NCI-H748 (cell line): Measurements from ENCODE around the gene SYCE3.
"Not testable (repeated sequence)": the region's sequence is repeated elsewhere in the genome, so short reads cannot be mapped to it uniquely, and the experiment has no call there.

Experiments
- DNase-seq: peaks from one replicate; lab custom pipeline; 2025; ENCODE audit not compliant: unreplicated experiment; lab: John Stamatoyannopoulos, UW

Gene SYCE3

DNA sequence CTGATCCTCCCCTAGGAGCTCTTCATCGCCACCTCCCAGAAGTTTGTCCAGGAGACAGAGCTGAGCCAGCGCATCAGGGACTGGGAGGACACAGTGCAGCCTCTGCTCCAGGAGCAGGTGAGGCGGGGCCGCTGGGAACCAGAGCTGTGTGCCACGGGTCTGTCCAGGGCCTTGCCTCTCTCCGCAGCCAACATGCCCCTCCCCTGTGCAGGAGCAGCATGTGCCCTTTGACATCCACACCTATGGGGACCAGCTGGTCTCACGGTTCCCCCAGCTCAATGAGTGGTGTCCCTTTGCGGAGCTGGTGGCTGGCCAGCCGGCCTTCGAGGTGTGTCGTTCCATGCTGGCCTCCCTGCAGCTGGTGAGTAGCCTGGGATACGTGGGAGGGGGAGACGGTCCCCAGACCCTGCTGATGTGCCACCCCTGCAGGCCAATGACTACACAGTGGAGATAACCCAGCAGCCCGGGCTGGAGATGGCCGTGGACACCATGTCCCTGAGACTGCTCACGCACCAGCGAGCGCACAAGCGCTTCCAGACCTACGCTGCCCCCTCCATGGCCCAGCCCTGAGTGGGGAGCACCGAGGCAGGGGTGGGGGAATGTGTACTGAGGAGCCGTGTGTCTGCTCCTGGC is 39.8 kb downstream of the SYCE3 start:
- DNase-seq: no peak

DNA sequence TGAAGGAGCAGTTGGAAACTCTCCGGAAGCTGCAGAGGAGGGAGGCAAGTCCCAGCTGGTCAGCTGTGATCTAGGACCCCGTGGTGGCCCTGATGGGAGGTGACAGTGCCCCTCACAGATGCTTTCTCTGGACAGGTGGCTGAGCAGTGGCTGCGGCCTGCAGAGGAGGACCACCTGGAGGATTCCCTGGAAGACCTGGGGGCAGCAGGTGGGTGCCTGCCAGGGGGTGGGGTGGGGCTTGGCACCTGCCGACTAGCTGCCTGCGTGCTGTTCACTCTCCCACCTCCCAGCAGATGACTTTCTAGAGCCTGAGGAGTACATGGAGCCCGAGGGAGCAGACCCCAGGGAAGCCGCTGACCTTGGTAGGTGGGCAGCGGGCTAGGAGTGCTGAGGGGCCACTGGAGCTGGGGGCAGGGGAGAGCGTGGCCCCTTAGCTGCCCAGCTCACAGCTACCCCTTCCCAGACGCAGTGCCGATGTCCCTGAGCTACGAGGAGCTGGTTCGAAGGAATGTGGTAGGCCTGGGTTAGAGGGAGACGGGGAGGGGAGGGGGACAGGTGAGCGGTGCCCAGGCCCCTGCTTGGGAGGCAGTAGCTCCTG is 40.4 kb downstream of the SYCE3 start:
- no peak for DNase-seq

- no peak for DNase-seq
Measured at GRCh38 chr22:50521710-50522109, 41.0 kb downstream of the SYCE3 start.

DNA sequence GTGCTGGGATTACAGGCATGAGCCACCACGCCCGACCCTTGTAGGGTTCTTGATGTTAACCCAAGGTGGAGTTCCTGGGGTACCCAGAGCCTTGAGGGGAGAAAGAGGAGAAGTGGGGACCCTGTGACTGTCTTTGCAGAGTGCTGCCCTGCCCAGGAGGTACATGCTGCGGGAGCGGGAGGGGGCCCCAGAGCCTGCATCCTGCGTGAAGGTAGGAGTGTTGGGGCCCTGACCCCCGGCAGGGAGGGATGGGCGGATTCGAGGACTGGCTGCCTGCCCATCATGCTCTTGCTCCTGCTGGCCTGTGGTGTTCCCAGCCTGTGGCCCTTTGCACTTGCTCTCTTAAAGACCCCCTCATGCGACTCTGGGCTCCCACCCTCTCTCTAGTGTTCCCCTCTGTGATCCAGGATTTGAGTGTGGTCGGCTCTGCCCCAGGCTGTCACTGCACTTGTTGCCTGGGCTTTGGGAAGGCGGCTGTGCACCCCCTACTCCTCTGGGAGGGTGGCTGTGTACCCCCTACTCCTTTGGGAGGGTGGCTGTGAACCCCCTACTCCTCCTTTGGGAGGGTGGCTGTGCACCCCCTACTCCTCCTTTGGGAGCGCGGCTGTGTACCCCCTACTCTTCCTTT is 41.8 kb downstream of the SYCE3 start:
- DNase-seq: no peak

GRCh38 chr22:50520184-50520583 is 42.5 kb downstream of the SYCE3 start:
- not testable (repeated sequence) for DNase-seq

GRCh38 chr22:50519151-50519550 is 43.6 kb downstream of the SYCE3 start:
- DNase-seq: no peak

GRCh38 chr22:50518606-50519005 is 44.1 kb downstream of the SYCE3 start:
- no peak for DNase-seq

DNA sequence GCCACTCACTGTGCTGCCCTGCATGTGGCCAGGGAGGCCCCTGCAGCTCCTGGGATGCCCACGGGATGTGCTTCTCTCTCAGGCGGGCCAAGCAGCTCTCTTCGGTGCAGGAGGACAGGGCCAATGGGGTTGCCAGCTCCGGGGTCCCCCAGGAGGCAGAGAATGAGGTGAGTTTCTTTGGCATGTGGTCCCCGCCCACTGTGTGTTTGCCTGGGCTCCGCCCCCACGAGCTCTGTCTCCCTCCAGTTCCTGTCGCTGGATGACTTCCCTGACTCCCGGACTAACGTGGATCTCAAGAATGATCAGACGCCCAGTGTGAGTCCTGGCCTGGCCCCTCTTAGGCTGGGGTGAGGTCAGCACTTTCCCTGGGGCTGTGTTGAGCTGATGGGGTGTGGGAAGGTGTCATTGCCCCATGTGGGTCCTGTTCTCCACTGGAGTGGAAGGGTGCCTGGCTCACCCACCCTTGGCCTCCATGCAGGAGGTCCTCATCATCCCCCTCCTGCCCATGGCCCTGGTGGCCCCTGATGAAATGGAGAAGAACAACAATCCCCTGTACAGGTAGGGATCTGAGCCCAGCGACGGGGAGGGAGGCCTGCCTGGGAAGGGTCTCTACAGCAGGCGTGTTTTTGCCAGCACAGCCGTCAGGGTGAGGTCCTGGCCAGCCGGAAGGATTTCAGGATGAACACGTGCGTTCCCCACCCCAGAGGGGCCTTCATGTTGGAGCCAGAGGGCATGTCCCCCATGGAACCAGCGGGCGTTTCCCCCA is 45.0 kb downstream of the SYCE3 start:
- no peak for DNase-seq

GRCh38 chr22:50516891-50517290 is 45.8 kb downstream of the SYCE3 start:
- DNase-seq: no peak

GRCh38 chr22:50516068-50516467 is 46.7 kb downstream of the SYCE3 start:
- no peak for DNase-seq

DNA sequence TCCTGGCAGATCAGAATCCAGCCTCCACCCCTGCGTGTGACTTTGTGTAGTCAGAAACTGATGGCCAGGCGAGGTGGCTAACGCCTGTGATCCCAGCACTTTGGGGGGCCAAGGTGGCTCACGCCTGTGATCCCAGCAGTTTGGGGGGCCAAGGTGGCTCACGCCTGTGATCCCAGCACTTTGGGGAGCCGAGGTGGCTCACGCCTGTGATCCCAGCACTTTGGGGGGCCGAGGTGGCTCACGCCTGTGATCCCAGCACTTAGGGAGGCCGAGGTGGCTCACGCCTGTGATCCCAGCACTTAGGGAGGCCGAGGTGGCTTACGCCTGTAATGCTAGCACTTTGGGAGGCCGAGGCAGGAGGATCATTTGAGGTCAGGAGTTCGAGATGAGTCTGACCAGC is 49.5 kb downstream of the SYCE3 start:
- no peak for DNase-seq

DNA sequence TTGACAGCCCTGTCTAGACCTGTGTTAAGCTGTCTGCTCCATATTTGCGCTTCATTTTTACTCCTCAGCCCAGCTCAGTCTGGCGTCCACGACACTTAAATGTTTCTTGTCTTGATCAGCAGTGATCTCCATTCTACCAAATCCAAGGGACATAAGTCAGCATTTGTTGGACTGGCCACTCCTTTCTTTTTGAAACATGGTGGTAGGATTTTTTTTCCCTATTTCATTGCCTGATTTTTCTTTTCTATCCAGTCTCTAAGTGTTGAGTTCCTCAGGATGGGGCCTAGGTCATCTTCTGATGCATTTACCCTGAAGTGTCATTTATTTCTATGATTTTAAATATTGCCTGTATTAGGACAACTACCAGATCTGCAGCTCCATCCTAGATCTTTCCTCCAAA is 53.8 kb downstream of the SYCE3 start:
- DNase-seq: no peak

- peak; percentile 97 for DNase-seq
Measured at GRCh38 chr22:50507991-50508884, 54.5 kb downstream of the SYCE3 start, which contains the start of gene NCAPH2. TSS of gene NCAPH2 (plus strand) at chr22:50508224. CDS start at chr22:50508338, 114 bp downstream.

DNA sequence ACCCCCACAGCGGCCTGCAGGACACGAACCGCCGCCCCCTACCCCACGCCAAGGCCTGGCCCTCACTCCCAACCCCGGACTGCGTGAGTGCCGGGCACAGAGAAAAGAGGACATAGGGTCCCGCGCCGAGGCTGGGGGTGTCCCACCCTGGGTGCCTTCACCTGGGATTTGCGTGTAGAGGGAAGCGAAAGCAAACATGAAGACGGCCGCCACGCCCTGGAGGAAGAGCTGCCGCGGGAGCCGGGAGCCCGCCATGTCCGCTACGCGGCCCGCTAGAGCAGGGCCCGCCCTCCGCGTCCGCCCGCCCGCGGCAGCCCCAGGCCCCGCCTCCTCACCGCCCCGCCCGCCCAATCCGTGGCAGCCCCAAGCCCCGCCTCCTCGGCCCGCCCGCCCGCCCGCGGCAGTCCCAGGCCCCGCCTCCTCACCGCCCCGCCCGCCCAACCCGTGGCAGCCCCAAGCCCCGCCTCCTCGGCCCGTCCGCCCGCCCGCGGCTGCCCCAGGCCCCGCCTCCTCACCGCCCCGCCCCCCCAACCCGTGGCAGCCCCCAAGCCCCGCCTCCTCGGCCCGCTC is 55.2 kb downstream of the SYCE3 start, which contains the start of gene LMF2:
Gene LMF2 (minus strand): TSS at position 282 of the 570 bp plus-strand sequence. CDS start 27 bp downstream, at position 255.
- peak; percentile 89 for DNase-seq

DNA sequence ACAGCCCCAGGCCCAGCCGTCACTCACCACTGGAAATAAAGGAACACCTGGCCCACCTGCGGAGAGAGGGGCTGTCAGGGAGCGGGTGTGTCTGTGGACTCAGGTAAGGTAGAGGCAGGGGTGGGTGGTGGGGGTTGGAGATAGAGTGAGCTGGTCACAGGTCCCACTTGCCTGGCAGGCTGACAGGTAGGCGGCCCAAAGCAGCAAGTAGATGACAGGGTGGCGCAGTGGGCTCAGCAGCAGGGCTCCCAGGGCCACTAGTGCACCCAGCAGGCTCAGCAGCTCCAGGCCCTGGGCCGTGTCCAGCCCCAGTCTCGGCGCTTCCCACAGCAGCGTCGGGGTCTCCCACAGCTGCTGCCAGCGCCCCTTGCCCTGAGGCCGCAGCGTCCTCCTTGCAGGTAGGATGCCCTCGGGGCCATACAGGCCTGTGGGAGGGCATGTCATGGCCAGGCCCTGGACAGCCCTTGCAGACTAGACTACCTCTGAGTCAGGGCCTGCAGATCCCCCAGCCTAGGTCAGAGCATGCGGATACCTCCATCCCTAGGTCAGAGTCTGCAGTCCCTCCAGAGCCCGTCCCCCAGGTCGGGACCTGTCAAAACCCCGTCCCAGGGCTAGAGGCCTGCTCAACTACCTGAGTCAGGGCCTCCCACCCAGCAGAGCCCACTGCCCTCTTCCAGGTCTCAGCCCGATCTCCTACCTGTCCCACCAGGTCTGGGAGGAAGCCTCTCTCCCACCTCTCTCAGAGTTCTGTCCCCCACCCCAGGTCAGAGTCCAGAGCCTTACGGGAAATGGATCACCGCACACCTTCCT is 55.9 kb downstream of the SYCE3 start:
- DNase-seq: peak; percentile 57

DNA sequence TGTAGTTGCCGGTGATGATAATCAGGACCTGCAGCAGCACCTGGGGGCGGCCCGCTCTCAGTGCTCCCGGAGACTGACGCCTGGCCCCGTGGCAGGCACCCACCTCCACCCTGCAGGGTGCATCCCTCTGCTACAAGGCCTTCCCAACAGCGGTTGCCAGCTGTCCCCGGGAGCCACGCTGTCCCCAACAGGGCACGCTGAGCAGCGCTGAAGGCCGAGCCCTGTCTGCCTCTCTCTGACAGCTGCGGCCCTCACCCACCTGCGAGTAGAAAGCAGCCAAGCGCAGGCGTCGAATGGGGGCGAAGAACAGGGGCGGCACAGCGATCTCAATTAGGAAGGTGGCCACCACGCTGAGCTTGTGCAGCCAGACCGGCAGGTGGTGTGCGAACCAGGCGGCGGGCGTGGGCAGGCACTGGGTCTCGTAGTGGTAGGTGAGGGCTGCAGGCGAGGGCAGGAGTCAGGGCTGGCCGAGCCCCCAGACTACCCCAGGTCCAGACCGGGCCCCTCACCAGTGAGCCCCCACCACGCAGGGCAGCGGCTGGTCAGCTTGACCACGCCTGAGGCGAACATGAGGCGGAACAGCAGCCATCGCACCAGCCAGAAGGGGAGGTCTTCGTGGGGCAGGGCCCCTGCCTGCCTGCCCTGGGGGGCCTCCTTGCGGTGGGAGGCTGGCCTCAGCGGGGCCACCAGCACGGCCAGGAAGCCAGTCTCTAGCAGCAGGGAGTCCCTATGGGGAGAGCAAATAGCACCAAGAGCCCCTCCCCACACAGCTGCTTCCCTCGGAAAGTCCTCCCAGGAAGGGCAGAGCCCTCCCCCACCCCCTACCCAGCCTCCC is 56.7 kb downstream of the SYCE3 start:
- DNase-seq: no peak

DNA sequence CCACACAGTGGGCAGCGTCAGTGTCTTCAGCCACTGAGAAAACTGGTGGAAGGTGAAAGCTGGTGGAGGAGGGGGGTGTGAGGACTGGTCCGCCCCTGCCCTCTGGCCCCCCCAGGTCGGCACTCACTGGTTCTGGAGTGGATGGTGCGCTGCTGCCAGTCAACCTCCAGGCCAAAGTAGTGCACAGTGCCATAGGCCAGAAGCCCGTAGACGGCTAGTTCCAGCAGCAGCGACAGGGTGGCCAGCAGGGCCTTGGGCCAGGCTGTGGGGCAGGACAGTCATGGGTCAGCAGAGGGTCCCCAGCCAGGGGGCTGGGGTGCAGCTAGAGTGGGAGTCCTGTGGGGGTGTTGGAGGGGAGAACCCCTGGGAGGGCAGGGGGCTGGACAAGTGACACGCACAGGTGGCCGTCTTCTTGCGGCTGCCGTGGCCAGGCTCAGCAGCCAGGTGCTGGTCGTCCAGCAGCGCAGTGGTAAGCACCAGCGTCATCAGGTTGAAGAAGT is 57.4 kb downstream of the SYCE3 start:
- no peak for DNase-seq
